Esophagus squamous epithelium (tissue), 5 donors: Measurements from ENCODE around the gene PHF21B. TPM values are rescaled to one million over a fixed set of nuclear protein-coding genes. Genes with fewer than 3 reads are reported as not detected.

Experiments
- DNase-seq: peaks from one replicate; lab custom pipeline; 2025; lab: John Stamatoyannopoulos, UW
- H3K27ac ChIP-seq, 4 donors: fragments of 200-600 bp; sonication (generic); one replicate each; pipeline ENCODE4 v1.5.1; 2016 to 2019; ENCODE audit warnings: mild to moderate bottlenecking in 1 of 4
- H3K27me3 ChIP-seq, 4 donors: fragments of 200-600 bp; sonication (generic); 1 replicate in 3 of 4; 2 replicates in 1 of 4; pipeline versions ENCODE4 v1.5.1 to v1.6.0; 2017 to 2021; ENCODE audit warnings: antibody characterized with exemption in 1 of 4
- H3K36me3 ChIP-seq, 3 donors: fragments of 200-600 bp; sonication (generic); one replicate each; pipeline ENCODE4 v1.5.1; 2016 to 2019
- H3K4me1 ChIP-seq, 3 donors: fragments of 200-600 bp; sonication (generic); one replicate each; pipeline ENCODE4 v1.5.1; 2017 to 2019
- H3K4me3 ChIP-seq, 4 donors: fragments of 200-600 bp; sonication (generic); 1 replicate in 3 of 4; 2 replicates in 1 of 4; pipeline ENCODE4 v1.5.1; 2016 to 2019; ENCODE audit warnings: mild to moderate bottlenecking in 2 of 4, moderate library complexity in 1 of 4
- H3K9me3 ChIP-seq, 3 donors: fragments of 200-600 bp; sonication (generic); one replicate each; pipeline ENCODE4 v1.5.1; 2016 to 2019
- CTCF ChIP-seq, 6 experiments: fragments of 450-650 bp in 4 of 6; fragments of 200-600 bp in 2 of 6; sonication (generic) in 2 of 6; IDR thresholded peaks; one replicate each; pipeline ENCODE4 v1.5.1; 2016 to 2019; ENCODE audit warnings: antibody characterized with exemption in 6 of 6, mild to moderate bottlenecking in 4 of 6, moderate library complexity in 4 of 6
- POLR2A ChIP-seq, 4 donors: fragments of 450-650 bp; IDR thresholded peaks; one replicate each; pipeline ENCODE4 v1.6.1; 2017; ENCODE audit warnings: antibody characterized with exemption in 4 of 4, mild to moderate bottlenecking in 4 of 4, moderate library complexity in 3 of 4
- WGBS, 2 donors: methylation state at CpG; one replicate each; pipeline ENCODE4 v1.1.5; 2018; 5-methylcytosine and 5-hydroxymethylcytosine counted together
- intact Hi-C: fragments of 100-400 bp; cut with DNase I; formaldehyde crosslinking; loops from one replicate; pipeline ENCODE4 v1.15.0; 2022
- total RNA-seq, 4 donors: library from RNA; depleted of rRNA; stranded (reverse); fragments of >200 nt; gene quantifications; one replicate each; pipeline ENCODE4 v1.1.0, GENCODE V29; 2016
- donor health status: DM: yes; HTN: yes; CAD: no.

PHF21B gene
- total RNA-seq, 4 donors from 2014 or later = 0.04 to 0.19 TPM; not detected in 2

GRCh38 chr22:44865193-44866057 lies 144.4 kb downstream of the PHF21B start:
- no peaks in the 10 kb centered on the region for H3K27me3 ChIP-seq
- no peak overlapping the region for H3K4me3 ChIP-seq
- TF ChIP-seq POLR2A (IDR thresholded peaks at IDR 0.05) (no peak), CTCF (IDR thresholded peaks at IDR 0.05) (no peak)
- DNase-seq = no peak
- peaks cover 0 to 13% (median 3%) of the 10 kb centered on the region in 3 donors for H3K4me1 ChIP-seq
- H3K36me3 ChIP-seq = no peaks in the 10 kb centered on the region
- intact Hi-C loops = no loop called here
- H3K27ac ChIP-seq = no peak overlapping the region
- 79 to 85% methylated on average over 8 to 14 of the region's 31 CpGs for WGBS, 2 donors
- H3K9me3 ChIP-seq = no peaks in the 10 kb centered on the region

- no peak for DNase-seq
- H3K4me1 ChIP-seq = no peaks in the 10 kb centered on the region
- 50 to 90% methylated on average over 2 to 11 of the region's 19 CpGs for WGBS, 2 donors
- H3K36me3 ChIP-seq = no peaks in the 10 kb centered on the region
- H3K27me3 ChIP-seq = no peaks in the 10 kb centered on the region
- no peak overlapping the region for H3K4me3 ChIP-seq
- TF ChIP-seq POLR2A (IDR thresholded peaks at IDR 0.05) (no peak), CTCF (IDR thresholded peaks at IDR 0.05) (no peak)
- intact Hi-C loops = no loop called here
- no peak overlapping the region for H3K27ac ChIP-seq
- no peaks in the 10 kb centered on the region for H3K9me3 ChIP-seq
Observed at GRCh38 chr22:44862981-44863860, 146.6 kb downstream of the PHF21B start.

GRCh38 chr22:44862281-44862680 lies 147.5 kb downstream of the PHF21B start:
- H3K4me3 ChIP-seq = no peak overlapping the region
- DNase-seq = no peak
- H3K27me3 ChIP-seq = no peaks in the 10 kb centered on the region
- no peaks in the 10 kb centered on the region for H3K4me1 ChIP-seq
- intact Hi-C loops = no loop called here
- no peak for TF ChIP-seq CTCF (IDR thresholded peaks at IDR 0.05)
- no peak for TF ChIP-seq POLR2A (IDR thresholded peaks at IDR 0.05)
- no peaks in the 10 kb centered on the region for H3K36me3 ChIP-seq
- H3K27ac ChIP-seq = no peak overlapping the region
- no peaks in the 10 kb centered on the region for H3K9me3 ChIP-seq
- WGBS, 2 donors = 81 to 82% methylated on average over 6 of the region's 11 CpGs

- H3K27me3 ChIP-seq = no peaks in the 10 kb centered on the region
- no peak for TF ChIP-seq POLR2A (IDR thresholded peaks at IDR 0.05)
- TF ChIP-seq CTCF (IDR thresholded peaks at IDR 0.05) = no peak
- H3K4me1 ChIP-seq = no peaks in the 10 kb centered on the region
- no peaks in the 10 kb centered on the region for H3K9me3 ChIP-seq
- H3K36me3 ChIP-seq = no peaks in the 10 kb centered on the region
- 100% methylated on average over 3 of the region's 7 CpGs; no CpG with 5 or more reads in 1 of the 2 donors for WGBS, 2 donors
- no peak overlapping the region for H3K4me3 ChIP-seq
- DNase-seq = no peak
- intact Hi-C loops = no loop called here
- no peak overlapping the region for H3K27ac ChIP-seq
Observed at GRCh38 chr22:44861245-44861644, 148.6 kb downstream of the PHF21B start.

GRCh38 chr22:44860311-44860710 lies 149.5 kb downstream of the PHF21B start:
- no peak for TF ChIP-seq CTCF (IDR thresholded peaks at IDR 0.05)
- no peak for TF ChIP-seq POLR2A (IDR thresholded peaks at IDR 0.05)
- DNase-seq = no peak
- no peaks in the 10 kb centered on the region for H3K27me3 ChIP-seq
- no peaks in the 10 kb centered on the region for H3K4me1 ChIP-seq
- no peaks in the 10 kb centered on the region for H3K9me3 ChIP-seq
- WGBS, 2 donors = 70 to 72% methylated on average over 2 to 6 of the region's 6 CpGs
- H3K27ac ChIP-seq = no peak overlapping the region
- no peak overlapping the region for H3K4me3 ChIP-seq
- H3K36me3 ChIP-seq = no peaks in the 10 kb centered on the region
- intact Hi-C loops = no loop called here
